Neural cell (in vitro differentiated cells): ENCODE measurements around the gene DRICH1. TPM values are rescaled to one million over a fixed set of nuclear protein-coding genes. Genes with fewer than 3 reads are reported as not detected.
"Not testable (repeated sequence)": the region's sequence is repeated elsewhere in the genome, so short reads cannot be mapped to it uniquely, and the experiment has no call there.

ENCODE experiments used
- H2AFZ ChIP-seq: fragments of 200-600, 300-800 bp; sonication (generic), shearing (Covaris generic); 2 replicates; pipeline ENCODE4 v1.6.0; 2014; ENCODE audit warnings: low read depth, mild to moderate bottlenecking, antibody characterized with exemption, low read length, moderate library complexity
- H3F3A ChIP-seq: fragments of 200-600 bp; shearing (Covaris generic); 2 replicates; pipeline ENCODE4 v1.6.1; 2016; ENCODE audit warnings: mild to moderate bottlenecking, moderate library complexity, mixed read lengths, antibody characterized with exemption, low read length; ENCODE audit not compliant: insufficient read depth, poor library complexity, severe bottlenecking
- H3K27ac ChIP-seq: fragments of 200-600, 300-800 bp; sonication (generic), shearing (Covaris generic); 2 replicates; pipeline ENCODE4 v1.5.1; 2014; ENCODE audit warnings: mild to moderate bottlenecking, low read length, moderate library complexity
- H3K27me3 ChIP-seq: fragments of 300-800, 200-600 bp; sonication (generic), shearing (Covaris generic); 2 replicates; pipeline ENCODE4 v1.6.0; 2014; ENCODE audit warnings: mild to moderate bottlenecking, low read depth, low read length, moderate library complexity; ENCODE audit not compliant: insufficient read depth
- H3K36me3 ChIP-seq: fragments of 300-800, 200-600 bp; sonication (generic), shearing (Covaris generic); 2 replicates; pipeline ENCODE4 v1.5.1; 2014; ENCODE audit warnings: mild to moderate bottlenecking, antibody characterized with exemption, low read length, moderate library complexity; ENCODE audit not compliant: insufficient read depth
- H3K4me2 ChIP-seq: fragments of 300-800, 200-600 bp; sonication (generic), shearing (Covaris generic); 2 replicates; pipeline ENCODE4 v1.6.0; 2014; ENCODE audit warnings: mild to moderate bottlenecking, low read length
- H3K4me3 ChIP-seq: fragments of 300-800, 200-600 bp; sonication (generic), shearing (Covaris generic); 2 replicates; pipeline ENCODE4 v1.5.1; 2014; ENCODE audit warnings: mild to moderate bottlenecking, low read length, moderate library complexity
- H3K79me2 ChIP-seq: fragments of 200-600 bp; shearing (Covaris generic); replicated peaks from 2 replicates; pipeline ENCODE4 v1.6.0; 2014; ENCODE audit warnings: mild to moderate bottlenecking, low read length, moderate library complexity; ENCODE audit not compliant: insufficient read depth
- H3K9ac ChIP-seq: fragments of 300-800, 200-600 bp; sonication (generic), shearing (Covaris generic); 2 replicates; pipeline ENCODE4 v1.6.1; 2016; ENCODE audit warnings: mild to moderate bottlenecking, low read length, mixed read lengths
- H3K9me2 ChIP-seq: fragments of 200-600 bp; shearing (Covaris generic); 2 replicates; pipeline ENCODE4 v1.6.1; 2016; ENCODE audit warnings: mild to moderate bottlenecking, low read length, mixed read lengths; ENCODE audit not compliant: insufficient read depth
- H3K9me3 ChIP-seq: fragments of 200-600, 300-800 bp; sonication (generic), shearing (Covaris generic); 2 replicates; pipeline ENCODE4 v1.6.1; 2016; ENCODE audit warnings: mild to moderate bottlenecking, mixed run types, low read length, moderate library complexity, mixed read lengths
- H4K20me1 ChIP-seq: fragments of 200-600 bp; shearing (Covaris generic); 2 replicates; pipeline ENCODE4 v1.6.1; 2016; ENCODE audit warnings: mild to moderate bottlenecking, mixed run types; ENCODE audit not compliant: insufficient read depth
- CTCF ChIP-seq: fragments of 450-650 bp; IDR thresholded peaks from 2 replicates; pipeline ENCODE4 v1.5.1; 2014; ENCODE audit warnings: antibody characterized with exemption, mild to moderate bottlenecking, moderate library complexity; ENCODE audit not compliant: poor library complexity, severe bottlenecking
- EP300 ChIP-seq: fragments of 450-650 bp; conservative IDR thresholded peaks from 2 replicates; pipeline ENCODE4 v1.6.1; 2014; ENCODE audit warnings: antibody characterized with exemption, mild to moderate bottlenecking, moderate library complexity; ENCODE audit not compliant: poor library complexity, severe bottlenecking
- EZH2 ChIP-seq: fragments of 200-600, 300-800 bp; shearing (Covaris generic), sonication (generic); IDR thresholded peaks from 2 replicates; pipeline ENCODE4 v1.6.1; 2014; ENCODE audit warnings: antibody characterized with exemption, low read length, borderline replicate concordance, mild to moderate bottlenecking; ENCODE audit not compliant: insufficient read depth, poor library complexity, severe bottlenecking
- MXI1 ChIP-seq: fragments of 450-650 bp; conservative IDR thresholded peaks from 2 replicates; pipeline ENCODE4 v1.6.1; 2014; ENCODE audit warnings: antibody characterized with exemption, mild to moderate bottlenecking; ENCODE audit not compliant: poor library complexity, severe bottlenecking
- POLR2AphosphoS5 ChIP-seq: IDR thresholded peaks from 2 replicates; pipeline ENCODE4 v1.6.1; 2012
- RAD21 ChIP-seq: fragments of 450-650 bp; conservative IDR thresholded peaks from 2 replicates; pipeline ENCODE4 v1.6.1; 2014; ENCODE audit warnings: antibody characterized with exemption, mild to moderate bottlenecking, moderate library complexity
- SMC3 ChIP-seq: fragments of 450-650 bp; conservative IDR thresholded peaks from 2 replicates; pipeline ENCODE4 v1.6.1; 2014; ENCODE audit warnings: antibody characterized with exemption, mild to moderate bottlenecking, moderate library complexity; ENCODE audit not compliant: poor library complexity
- TAF1 ChIP-seq: IDR thresholded peaks from 2 replicates; pipeline ENCODE4 v1.6.1; 2012; ENCODE audit warnings: low read depth
- polyA plus RNA-seq: library from polyadenylated mRNA; depleted of rRNA; stranded (reverse); fragments of >200 nt; gene quantifications from 2 replicates; pipeline ENCODE4 v1.2.3, GENCODE V29; 2014
- TF ChIP-seq, protein P1 (sequence below): IDR thresholded peaks from 2 replicates; pipeline ENCODE4 v1.6.1; 2012; ENCODE audit warnings: borderline replicate concordance

Gene DRICH1
- polyA plus RNA-seq, 1 donor from 2014 or later = 0.48 TPM

- H3K79me2 ChIP-seq = no peaks in the 10 kb centered on the region
- no peaks in the 10 kb centered on the region for H4K20me1 ChIP-seq
- H3K4me2 ChIP-seq = no peak overlapping the region
- no peaks in the 10 kb centered on the region for H3F3A ChIP-seq
- no peaks in the 10 kb centered on the region for H3K36me3 ChIP-seq
- H3K27me3 ChIP-seq = no peaks in the 10 kb centered on the region
- H3K4me3 ChIP-seq = no peak overlapping the region
- H2AFZ ChIP-seq = no peak overlapping the region
- H3K9me3 ChIP-seq = no peaks in the 10 kb centered on the region
- H3K27ac ChIP-seq = no peak overlapping the region
- TF ChIP-seq SMC3 (no peak), EZH2 (no peak), MXI1 (no peak), TAF1 (no peak), POLR2AphosphoS5 (no peak), EP300 (no peak), RAD21 (no peak), CTCF (no peak)
- TF ChIP-seq, protein P1, sequence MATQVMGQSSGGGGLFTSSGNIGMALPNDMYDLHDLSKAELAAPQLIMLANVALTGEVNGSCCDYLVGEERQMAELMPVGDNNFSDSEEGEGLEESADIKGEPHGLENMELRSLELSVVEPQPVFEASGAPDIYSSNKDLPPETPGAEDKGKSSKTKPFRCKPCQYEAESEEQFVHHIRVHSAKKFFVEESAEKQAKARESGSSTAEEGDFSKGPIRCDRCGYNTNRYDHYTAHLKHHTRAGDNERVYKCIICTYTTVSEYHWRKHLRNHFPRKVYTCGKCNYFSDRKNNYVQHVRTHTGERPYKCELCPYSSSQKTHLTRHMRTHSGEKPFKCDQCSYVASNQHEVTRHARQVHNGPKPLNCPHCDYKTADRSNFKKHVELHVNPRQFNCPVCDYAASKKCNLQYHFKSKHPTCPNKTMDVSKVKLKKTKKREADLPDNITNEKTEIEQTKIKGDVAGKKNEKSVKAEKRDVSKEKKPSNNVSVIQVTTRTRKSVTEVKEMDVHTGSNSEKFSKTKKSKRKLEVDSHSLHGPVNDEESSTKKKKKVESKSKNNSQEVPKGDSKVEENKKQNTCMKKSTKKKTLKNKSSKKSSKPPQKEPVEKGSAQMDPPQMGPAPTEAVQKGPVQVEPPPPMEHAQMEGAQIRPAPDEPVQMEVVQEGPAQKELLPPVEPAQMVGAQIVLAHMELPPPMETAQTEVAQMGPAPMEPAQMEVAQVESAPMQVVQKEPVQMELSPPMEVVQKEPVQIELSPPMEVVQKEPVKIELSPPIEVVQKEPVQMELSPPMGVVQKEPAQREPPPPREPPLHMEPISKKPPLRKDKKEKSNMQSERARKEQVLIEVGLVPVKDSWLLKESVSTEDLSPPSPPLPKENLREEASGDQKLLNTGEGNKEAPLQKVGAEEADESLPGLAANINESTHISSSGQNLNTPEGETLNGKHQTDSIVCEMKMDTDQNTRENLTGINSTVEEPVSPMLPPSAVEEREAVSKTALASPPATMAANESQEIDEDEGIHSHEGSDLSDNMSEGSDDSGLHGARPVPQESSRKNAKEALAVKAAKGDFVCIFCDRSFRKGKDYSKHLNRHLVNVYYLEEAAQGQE = no peak
- no peak overlapping the region for H3K9ac ChIP-seq
- no peaks in the 10 kb centered on the region for H3K9me2 ChIP-seq
Measured at GRCh38 chr22:23678133-23678532, 46.0 kb upstream of the DRICH1 start.

DNA sequence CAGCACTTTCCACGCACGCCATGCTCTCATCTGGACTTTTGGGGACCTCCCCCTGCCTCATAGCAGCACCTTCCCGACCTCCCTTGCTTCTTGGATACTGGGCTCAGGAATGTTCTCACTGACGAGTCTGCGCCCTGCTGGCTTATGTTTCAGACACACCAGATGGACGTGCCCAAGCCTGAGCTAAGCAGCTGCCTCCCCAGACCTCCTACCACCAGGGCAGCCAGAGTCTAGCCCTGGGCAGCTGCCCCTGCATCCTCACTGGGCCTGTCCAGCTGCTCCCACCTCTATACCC, 45.5 kb upstream of the DRICH1 start:
- Histone ChIP-seq H3K27me3 (no peaks in the 10 kb centered on the region), H2AFZ (no peak overlapping the region), H3K79me2 (no peaks in the 10 kb centered on the region), H3K4me2 (no peak overlapping the region), H3K9ac (no peak overlapping the region), H4K20me1 (no peaks in the 10 kb centered on the region), H3K36me3 (no peaks in the 10 kb centered on the region), H3K9me3 (no peaks in the 10 kb centered on the region), H3K4me3 (no peak overlapping the region), H3K27ac (no peak overlapping the region), H3K9me2 (no peaks in the 10 kb centered on the region), H3F3A (no peaks in the 10 kb centered on the region)
- TF ChIP-seq EZH2 = no peak
- TF ChIP-seq, protein P1 = no peak
- TF ChIP-seq TAF1 = no peak
- TF ChIP-seq SMC3 = no peak
- TF ChIP-seq RAD21 = no peak
- no peak for TF ChIP-seq MXI1
- TF ChIP-seq CTCF = no peak
- no peak for TF ChIP-seq EP300
- no peak for TF ChIP-seq POLR2AphosphoS5

DNA sequence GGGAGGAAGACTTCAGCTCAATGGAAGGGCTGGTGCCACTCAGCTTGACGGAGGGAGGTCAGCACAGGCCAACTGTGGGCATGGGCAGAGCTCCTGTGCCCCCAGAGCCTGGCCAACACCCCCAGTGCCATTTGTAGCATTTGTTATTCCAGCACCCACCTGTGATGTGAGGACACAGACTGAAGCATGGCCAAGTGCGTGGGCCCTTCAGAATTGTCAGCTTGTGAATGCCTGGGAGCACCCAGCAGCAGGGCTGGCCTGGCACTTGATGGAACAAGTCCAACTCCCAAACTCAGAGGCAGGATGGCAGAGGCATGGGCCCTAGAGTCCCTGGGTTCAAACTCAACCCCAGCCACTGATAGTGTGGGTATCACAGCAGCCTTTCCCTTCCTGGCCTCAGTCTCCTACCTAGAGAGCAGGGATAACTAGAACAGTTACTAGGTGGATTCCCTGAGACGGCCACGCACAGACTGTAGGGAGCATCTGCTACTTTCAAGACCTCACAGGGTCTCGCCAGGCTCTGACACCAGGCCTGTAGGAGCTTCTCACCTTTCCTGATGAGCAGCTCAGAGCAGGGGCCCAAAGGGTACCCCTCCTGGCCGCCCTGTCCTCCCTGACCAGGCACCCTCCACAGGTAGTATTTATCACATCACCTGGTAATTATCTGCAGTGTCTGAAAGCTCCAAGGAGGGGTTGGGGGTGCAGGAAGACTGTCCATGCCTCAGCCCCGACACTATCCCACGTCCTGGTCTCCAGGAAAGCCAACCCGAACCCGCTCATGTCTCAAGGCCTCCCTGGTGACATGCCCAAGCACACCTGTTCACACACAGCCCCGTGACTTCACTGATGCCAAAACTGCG, 45.0 kb upstream of the DRICH1 start:
- not testable (repeated sequence) for H3K9me2 ChIP-seq, H3F3A ChIP-seq, H3K27ac ChIP-seq, H3K4me3 ChIP-seq, H3K79me2 ChIP-seq, H4K20me1 ChIP-seq, H3K27me3 ChIP-seq, H3K36me3 ChIP-seq, H3K9me3 ChIP-seq, H3K9ac ChIP-seq, H2AFZ ChIP-seq, H3K4me2 ChIP-seq
